GM18519 (cell line): ENCODE results near the gene APRT.
"Not testable (repeated sequence)": the region's sequence is repeated elsewhere in the genome, so short reads cannot be mapped to it uniquely, and the experiment has no call there.

ENCODE experiments used
- ATAC-seq: cut with Tn5 transposase; IDR thresholded peaks from one replicate; pipeline ENCODE4 v1.9.1; 2021; ENCODE audit warnings: mild to moderate bottlenecking, moderate library complexity; ENCODE audit not compliant: unreplicated experiment, low FRiP score

Gene APRT

DNA sequence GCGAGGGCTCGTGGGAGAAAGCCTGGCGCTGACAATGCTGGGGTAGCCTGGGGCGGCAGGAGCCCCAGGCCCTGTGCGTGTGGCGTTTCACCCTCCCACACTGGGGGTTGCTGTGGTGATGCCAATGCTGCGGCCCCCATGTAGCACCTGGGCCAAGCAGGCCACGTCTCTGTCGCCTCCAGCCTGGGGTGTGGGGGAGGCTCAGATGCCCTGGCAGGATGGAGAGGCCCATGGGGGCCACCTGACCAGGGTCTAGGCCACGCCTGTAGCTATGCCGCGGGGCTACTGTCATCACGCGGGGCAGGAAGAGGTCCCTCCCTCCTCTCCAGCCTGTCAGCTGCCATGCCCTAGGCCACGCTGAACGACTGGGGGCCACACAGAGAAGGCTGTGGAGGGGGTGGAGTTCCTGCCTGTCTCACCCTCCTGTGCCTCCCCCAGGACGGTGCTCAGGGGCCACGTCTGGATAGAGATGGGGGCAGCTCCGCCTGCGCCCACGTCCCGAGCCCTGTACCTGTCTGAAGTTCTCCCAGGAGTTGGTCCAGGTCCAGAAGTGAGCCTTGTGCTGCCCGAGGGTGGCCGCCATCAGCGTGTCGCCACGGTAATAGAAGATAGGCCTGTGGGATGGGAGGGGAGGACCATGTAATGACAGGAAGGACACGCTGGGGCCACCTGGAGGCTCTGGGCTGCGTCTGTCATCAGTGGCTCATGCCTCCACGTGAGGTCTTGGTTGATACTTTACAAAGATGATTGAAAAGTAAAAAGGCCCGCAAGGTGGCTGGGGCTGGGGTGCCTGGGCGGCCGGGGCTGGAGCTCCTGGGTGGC, 12.7 kb upstream of the APRT start:
- ATAC-seq = no peak

DNA sequence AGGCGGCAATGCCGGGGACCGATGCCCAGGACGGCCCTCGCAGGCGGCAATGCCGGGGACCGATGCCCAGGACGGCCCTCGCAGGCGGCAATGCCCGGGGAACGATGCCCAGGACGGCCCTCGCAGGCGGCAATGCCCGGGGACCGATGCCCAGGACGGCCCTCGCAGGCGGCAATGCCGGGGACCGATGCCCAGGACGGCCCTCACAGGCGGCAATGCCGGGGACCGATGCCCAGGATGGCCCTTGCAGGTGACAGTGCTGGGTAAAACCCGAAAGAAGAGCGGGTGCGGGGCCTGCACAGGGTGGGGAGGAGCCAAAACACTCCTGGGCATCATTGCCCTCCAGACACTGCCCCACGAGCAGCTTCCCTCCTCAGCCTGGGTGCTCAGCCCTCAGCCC, 11.9 kb upstream of the APRT start:
- not testable (repeated sequence) for ATAC-seq

GRCh38 chr16:88822281-88823040, 10.7 kb upstream of the APRT start:
- no peak for ATAC-seq

DNA sequence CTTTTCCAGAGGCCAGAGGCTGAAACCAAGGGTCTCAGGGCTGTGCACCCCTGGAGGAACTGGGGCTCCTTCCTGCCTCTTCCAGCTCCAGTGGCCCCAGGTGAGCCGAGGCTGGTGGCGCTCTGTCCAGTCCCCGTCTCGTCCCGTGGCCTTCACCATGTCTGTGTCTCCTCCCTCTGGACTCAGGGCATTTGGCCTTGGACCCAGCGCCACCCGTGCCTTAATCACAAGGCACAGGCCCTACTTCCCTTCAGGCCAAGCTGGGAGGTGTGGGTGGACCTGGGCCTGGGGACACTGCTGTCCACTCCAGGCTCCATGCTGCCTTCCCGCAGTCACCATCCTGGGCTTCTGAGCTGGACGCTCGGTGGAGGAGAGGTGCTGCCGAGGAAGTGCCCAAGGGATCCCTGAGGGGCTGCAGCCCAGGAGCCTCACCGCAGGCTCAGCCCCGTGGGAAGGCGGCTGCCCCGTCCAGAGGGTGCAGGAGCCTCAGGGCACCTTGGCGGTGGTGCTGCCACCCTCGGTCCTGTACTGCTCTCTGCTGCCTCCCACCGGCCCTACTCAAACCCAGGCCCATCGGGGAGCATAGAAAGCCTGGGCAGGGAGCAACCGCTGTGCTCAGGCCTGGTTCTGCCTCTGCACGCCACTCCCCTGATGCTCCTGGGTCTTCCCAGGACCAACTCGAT, 9.6 kb upstream of the APRT start:
- no peak for ATAC-seq

DNA sequence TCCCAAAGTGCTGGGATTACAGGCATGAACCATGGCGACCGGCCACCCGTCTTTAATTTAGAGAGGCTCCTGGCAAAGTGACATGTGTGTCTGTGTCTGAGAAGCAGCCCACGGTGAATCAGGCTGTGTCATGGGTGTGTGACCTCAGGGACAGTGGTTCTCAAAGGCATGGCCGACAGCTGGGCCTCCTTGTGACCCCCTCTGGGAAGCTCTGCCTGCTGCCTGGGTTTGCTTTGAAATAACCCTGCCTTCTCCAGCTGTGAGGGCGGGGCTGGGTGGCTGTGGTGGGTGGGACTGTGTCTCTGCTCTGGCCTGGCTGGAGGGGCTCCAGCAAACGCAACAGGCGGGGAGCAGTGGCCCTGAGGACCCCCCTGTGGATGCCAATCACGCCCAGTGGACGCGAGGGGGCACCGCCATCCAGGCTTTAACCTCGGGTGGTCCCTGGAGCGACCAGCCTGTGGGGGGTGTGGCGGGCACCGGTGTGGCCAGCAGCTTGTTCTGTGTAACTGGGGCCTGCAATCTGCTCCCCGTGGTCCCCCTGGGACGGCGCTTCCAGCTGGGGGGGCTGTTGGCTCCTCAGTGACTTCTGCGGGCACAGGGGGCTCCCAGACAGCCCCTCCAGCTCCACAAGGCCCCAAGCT, 8.8 kb upstream of the APRT start:
- ATAC-seq = no peak

DNA sequence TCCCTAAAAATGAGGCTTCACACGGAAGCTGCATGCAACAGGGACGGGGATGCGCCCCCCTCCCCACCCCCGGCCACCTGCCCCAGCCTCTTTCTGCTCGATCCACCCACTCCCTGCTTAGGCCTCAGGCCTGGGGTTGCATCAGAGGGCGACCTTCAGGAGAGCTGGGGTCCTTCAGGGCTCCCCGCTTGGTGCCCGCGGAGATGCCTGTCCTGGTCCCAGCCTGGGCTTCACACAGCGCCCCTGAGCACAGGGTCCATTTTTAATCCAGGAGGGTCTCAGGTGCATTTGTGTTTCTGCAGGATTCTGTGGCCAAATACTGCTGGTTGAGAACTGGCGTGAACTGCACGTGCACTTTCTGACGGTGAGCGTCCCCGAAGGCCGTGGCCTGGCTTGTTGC, 7.4 kb upstream of the APRT start:
- ATAC-seq = no peak

GRCh38 chr16:88818575-88818874, 6.8 kb upstream of the APRT start:
- ATAC-seq = no peak

- no peak for ATAC-seq
Observed at GRCh38 chr16:88817785-88818574, 6.3 kb upstream of the APRT start.

DNA sequence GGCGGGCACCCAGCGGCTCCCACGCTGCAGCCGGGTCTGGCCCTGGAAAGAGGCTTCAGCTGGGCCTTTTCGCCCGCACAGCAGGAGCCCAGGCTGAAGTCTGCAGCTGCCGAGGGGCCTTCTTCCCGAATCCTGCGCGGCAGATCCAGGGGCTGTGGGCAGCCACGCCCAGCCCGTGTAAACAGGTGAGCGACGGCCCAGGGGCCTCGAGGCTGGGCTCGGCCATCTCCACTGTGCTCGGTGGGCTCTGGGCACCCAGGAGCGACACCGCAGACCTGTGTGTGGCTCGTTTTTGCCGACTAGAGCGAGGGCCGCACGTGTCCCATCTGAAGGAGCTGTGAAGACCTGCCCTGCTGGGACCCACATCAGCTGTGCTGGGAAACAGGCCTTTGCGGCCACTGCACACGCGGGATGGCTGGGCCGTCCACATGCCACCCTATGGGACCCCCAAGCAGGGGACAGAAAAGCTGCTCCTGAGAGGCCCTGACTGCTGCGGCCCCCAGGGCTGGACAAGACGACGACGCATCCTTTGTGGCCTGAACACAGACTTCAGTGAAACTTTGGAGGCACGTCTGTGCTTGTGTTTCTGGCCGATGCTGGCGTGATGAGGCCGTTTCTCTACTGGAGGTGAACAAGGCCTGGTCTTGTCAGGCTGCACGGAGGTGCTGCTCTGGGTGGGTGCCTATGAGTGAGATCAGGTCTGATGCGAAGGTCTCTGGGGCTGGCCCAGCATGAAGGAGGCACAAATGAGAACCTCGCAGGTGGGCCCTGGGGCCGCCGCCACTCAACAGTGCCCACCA, 5.2 kb upstream of the APRT start:
- no peak for ATAC-seq

DNA sequence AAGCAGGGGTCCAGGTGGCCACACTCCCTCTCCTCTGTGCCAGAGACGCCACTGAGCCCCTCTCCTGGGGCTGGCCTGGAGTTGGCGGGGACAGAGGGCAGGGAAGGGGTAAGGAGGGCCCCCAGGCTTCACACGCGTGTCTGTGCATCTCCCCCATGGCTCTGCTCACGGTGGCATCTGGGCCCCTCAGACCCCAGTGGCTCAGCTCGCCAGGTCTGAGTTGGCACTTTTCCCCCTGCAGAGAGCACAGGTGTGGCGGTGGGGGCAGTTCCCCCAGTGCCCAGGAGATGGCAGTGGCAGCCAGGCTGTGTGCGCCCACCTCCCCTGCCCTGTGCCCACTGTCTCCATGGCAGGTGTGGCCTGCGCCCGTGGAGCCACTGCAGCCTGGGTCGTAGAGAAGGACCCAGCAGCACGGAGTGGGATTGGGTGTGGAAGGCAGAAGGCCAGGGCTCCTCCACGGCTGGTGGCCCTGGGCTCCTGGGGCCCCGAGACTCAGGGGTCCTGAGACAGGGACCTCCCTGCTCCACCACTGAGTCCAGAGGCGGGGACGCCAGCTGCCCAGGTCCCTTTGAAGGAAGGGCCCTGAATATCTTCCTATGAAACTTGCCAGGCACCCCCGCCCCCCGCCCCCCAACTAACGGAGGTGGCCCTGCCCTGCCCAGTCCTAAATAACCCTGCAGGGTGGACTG, 4.3 kb upstream of the APRT start:
- ATAC-seq = no peak

GRCh38 chr16:88815227-88815626, 3.5 kb upstream of the APRT start:
- no peak for ATAC-seq

DNA sequence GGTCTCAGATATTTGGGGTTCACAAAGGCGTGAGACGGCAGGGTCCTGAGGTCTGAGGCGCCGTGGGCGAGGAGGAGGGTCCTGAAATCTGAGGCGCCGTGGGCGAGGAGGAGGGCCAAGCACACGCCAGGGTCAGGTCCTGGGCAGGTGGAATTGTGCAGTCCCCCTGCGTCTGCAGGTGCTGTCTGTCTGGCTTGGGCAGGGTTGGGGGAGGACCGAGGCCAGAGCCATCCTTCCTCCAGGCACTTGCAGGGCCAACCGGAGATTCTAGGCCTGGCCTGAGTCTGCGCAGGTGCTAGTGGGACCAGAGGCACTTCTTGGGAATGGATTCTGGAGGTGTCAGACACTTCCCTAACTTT, 2.4 kb upstream of the APRT start:
- no peak for ATAC-seq

GRCh38 chr16:88813269-88814143, 1.8 kb upstream of the APRT start:
- no peak for ATAC-seq

GRCh38 chr16:88812513-88813268, 963 bp upstream of the APRT start:
- no peak for ATAC-seq

GRCh38 chr16:88810912-88811768, 588 bp downstream of the APRT start:
- peak; percentile 24 for ATAC-seq

- no peak for ATAC-seq
Observed at GRCh38 chr16:88810166-88810911, 1.4 kb downstream of the APRT start.
